ENCODE data around the gene SYTL1.

DNA sequence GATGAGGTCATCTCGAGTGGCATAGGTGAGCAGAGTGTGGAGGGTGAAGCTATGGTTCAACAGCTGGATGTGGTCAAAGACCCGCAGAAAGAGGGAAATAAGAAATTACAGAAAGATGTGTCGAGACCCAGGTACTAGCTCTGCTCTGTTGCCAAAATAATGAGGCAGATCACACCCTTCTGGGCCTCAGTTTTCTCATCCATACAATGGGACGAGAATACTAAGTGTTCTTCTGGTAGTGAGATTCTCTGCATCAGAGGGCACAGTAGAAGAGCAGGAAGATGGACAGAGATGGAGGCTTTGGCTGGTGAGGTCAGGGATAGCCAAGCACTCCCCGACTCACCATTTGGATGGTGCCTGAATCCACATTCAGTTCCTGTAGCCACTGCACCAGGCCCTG lies 13.9 kb downstream of the SYTL1 start:
- TF ChIP-seq, protein P1, sequence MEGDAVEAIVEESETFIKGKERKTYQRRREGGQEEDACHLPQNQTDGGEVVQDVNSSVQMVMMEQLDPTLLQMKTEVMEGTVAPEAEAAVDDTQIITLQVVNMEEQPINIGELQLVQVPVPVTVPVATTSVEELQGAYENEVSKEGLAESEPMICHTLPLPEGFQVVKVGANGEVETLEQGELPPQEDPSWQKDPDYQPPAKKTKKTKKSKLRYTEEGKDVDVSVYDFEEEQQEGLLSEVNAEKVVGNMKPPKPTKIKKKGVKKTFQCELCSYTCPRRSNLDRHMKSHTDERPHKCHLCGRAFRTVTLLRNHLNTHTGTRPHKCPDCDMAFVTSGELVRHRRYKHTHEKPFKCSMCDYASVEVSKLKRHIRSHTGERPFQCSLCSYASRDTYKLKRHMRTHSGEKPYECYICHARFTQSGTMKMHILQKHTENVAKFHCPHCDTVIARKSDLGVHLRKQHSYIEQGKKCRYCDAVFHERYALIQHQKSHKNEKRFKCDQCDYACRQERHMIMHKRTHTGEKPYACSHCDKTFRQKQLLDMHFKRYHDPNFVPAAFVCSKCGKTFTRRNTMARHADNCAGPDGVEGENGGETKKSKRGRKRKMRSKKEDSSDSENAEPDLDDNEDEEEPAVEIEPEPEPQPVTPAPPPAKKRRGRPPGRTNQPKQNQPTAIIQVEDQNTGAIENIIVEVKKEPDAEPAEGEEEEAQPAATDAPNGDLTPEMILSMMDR (IDR thresholded peaks at IDR 0.05), result no peak
- no peak for TF ChIP-seq POLR2A (IDR thresholded peaks at IDR 0.05)
